GM23338 (cell line): Measurements from ENCODE around the gene MAP2K6. TPM values are rescaled to one million over a fixed set of nuclear protein-coding genes. Genes with fewer than 3 reads are reported as not detected.

Experiments used
- ATAC-seq: fragments of 200-7000 bp; cut with Tn5 transposase; 3 replicates; pipeline ENCODE4 v1.9.1; 2020
- DNase-seq: peaks from one replicate; pipeline ENCODE4 v3.0.0-alpha.2; 2015; ENCODE audit warnings: low spot score
- H2AFZ ChIP-seq: fragments of 200-600 bp; sonication (generic); 2 replicates; pipeline ENCODE4 v1.8.0; 2016; ENCODE audit warnings: antibody characterized with exemption, mild to moderate bottlenecking, moderate library complexity
- H3F3A ChIP-seq: fragments of 200-600 bp; sonication (generic); replicated peaks from 2 replicates; pipeline ENCODE4 v1.8.0; 2017; ENCODE audit warnings: antibody characterized with exemption, mixed run types, low read depth
- H3K27ac ChIP-seq: fragments of 200-600 bp; sonication (generic); 2 replicates; pipeline ENCODE4 v1.6.1; 2016; ENCODE audit warnings: low read depth
- H3K27me3 ChIP-seq: fragments of 200-600 bp; sonication (generic); 2 replicates; pipeline ENCODE4 v1.8.0; 2016; ENCODE audit warnings: mild to moderate bottlenecking, mixed run types, moderate library complexity; ENCODE audit not compliant: insufficient read depth
- H3K36me3 ChIP-seq: fragments of 200-600 bp; sonication (generic); 2 replicates; pipeline ENCODE4 v1.8.0; 2016; ENCODE audit warnings: mild to moderate bottlenecking; ENCODE audit not compliant: insufficient read depth
- H3K4me1 ChIP-seq: fragments of 200-600 bp; sonication (generic); 2 replicates; pipeline ENCODE4 v1.8.0; 2016; ENCODE audit warnings: mild to moderate bottlenecking, moderate library complexity; ENCODE audit not compliant: insufficient read depth
- H3K4me2 ChIP-seq: fragments of 200-600 bp; sonication (generic); 2 replicates; pipeline ENCODE4 v1.7.1; 2017; ENCODE audit warnings: mixed run types
- H3K4me3 ChIP-seq: fragments of 200-600 bp; sonication (generic); 2 replicates; pipeline ENCODE4 v1.6.1; 2016; ENCODE audit warnings: mixed run types
- H3K79me2 ChIP-seq: fragments of 200-600 bp; sonication (generic); replicated peaks from 2 replicates; pipeline ENCODE4 v1.8.0; 2017; ENCODE audit warnings: mild to moderate bottlenecking; ENCODE audit not compliant: insufficient read depth
- H3K9me2 ChIP-seq: fragments of 200-600 bp; sonication (generic); 2 replicates; pipeline ENCODE4 v1.8.0; 2017; ENCODE audit not compliant: insufficient read depth
- H4K20me1 ChIP-seq: fragments of 200-600 bp; sonication (generic); replicated peaks from 2 replicates; pipeline ENCODE4 v1.8.0; 2017; ENCODE audit warnings: mild to moderate bottlenecking; ENCODE audit not compliant: insufficient read depth
- H3K27ac Mint-ChIP-seq: 2 replicates; pipeline ENCODE4 v1.8.0; 2020; ENCODE audit warnings: inconsistent platforms, mild to moderate bottlenecking, moderate library complexity, mixed read lengths
- H3K27me3 Mint-ChIP-seq: 3 replicates; pipeline ENCODE4 v1.8.0; 2022; ENCODE audit warnings: low read depth, mild to moderate bottlenecking, moderate library complexity, mixed read lengths, inconsistent platforms; ENCODE audit not compliant: insufficient read depth, poor library complexity
- H3K36me3 Mint-ChIP-seq: 3 replicates; pipeline ENCODE4 v1.8.0; 2021; ENCODE audit warnings: low read depth, mild to moderate bottlenecking, inconsistent platforms, moderate library complexity, mixed read lengths
- H3K4me1 Mint-ChIP-seq: 3 replicates; pipeline ENCODE4 v1.8.0; 2020; ENCODE audit warnings: mild to moderate bottlenecking, inconsistent platforms, mixed read lengths
- H3K4me3 Mint-ChIP-seq: 3 replicates; pipeline ENCODE4 v1.8.0; 2021; ENCODE audit warnings: moderate library complexity, mild to moderate bottlenecking, inconsistent platforms, mixed read lengths
- H3K9me3 Mint-ChIP-seq: 3 replicates; pipeline ENCODE4 v1.8.0; 2020; ENCODE audit warnings: moderate library complexity, mild to moderate bottlenecking, inconsistent platforms, mixed read lengths
- CREB1 ChIP-seq: fragments of 250-450 bp; sonication (Bioruptor Pico); IDR thresholded peaks from 2 replicates; pipeline ENCODE4 v1.5.0; 2020; ENCODE audit warnings: low read depth, mild to moderate bottlenecking, moderate library complexity
- CTCF ChIP-seq, 2 experiments: fragments of 200-600 bp in 1 of 2; sonication (generic) in 1 of 2; conservative IDR thresholded peaks; 2 replicates each; pipeline versions ENCODE4 v1.5.1 to v1.6.1; 2016 to 2017; ENCODE audit warnings: antibody characterized with exemption in 2 of 2, low read depth in 2 of 2, mild to moderate bottlenecking in 2 of 2, moderate library complexity in 1 of 2
- EZH2 ChIP-seq: fragments of 200-600 bp; sonication (generic); IDR thresholded peaks from one replicate; pipeline ENCODE4 v1.8.0; 2017; ENCODE audit warnings: antibody characterized with exemption, mild to moderate bottlenecking, low read depth; ENCODE audit not compliant: unreplicated experiment
- EZH2phosphoT487 ChIP-seq: fragments of 200-600 bp; sonication (generic); IDR thresholded peaks from one replicate; pipeline ENCODE4 v1.8.1; 2018; ENCODE audit warnings: antibody characterized with exemption; ENCODE audit not compliant: unreplicated experiment
- ZNF114 ChIP-seq: fragments of 250-450 bp; sonication (Bioruptor Pico); IDR thresholded peaks from 2 replicates; pipeline ENCODE4 v1.5.0; 2020; ENCODE audit warnings: mild to moderate bottlenecking, moderate library complexity
- ZNF331 ChIP-seq: fragments of 250-450 bp; sonication (Bioruptor Pico); IDR thresholded peaks from 2 replicates; pipeline ENCODE4 v1.5.0; 2020; ENCODE audit warnings: low read depth, mild to moderate bottlenecking, moderate library complexity
- ZNF462 ChIP-seq: fragments of 250-450 bp; sonication (Bioruptor Pico); IDR thresholded peaks from 2 replicates; pipeline ENCODE4 v1.5.0; 2020; ENCODE audit warnings: mild to moderate bottlenecking, moderate library complexity
- polyA plus RNA-seq: library from polyadenylated mRNA; unstranded; fragments of >200 nt; fragmentation: Nextera tagmentation; extraction: Ambion mirVana; gene quantifications from 2 replicates; pipeline ENCODE4 v1.2.1, GENCODE V29; 2016
- total RNA-seq: library from RNA; depleted of rRNA; stranded (reverse); fragments of >200 nt; shearing (Covaris generic); gene quantifications from 2 replicates; pipeline ENCODE4 v1.2.3, GENCODE V29; 2014
- TF ChIP-seq, protein P1 (sequence below): IDR thresholded peaks from 2 replicates; pipeline ENCODE4 v1.6.1; 2016; ENCODE audit warnings: antibody characterized with exemption

The MAP2K6 gene
- total and polyA plus RNA-seq, 2 experiments from 2014 or later, result 26.3 to 31.1 TPM

GRCh38 chr17:69388822-69389442, 25.6 kb upstream of the MAP2K6 start:
- Histone ChIP-seq H3K27ac (no peak overlapping the region), H4K20me1 (no peaks in the 10 kb centered on the region), H3K36me3 (no peaks in the 10 kb centered on the region), H3K79me2 (no peaks in the 10 kb centered on the region), H2AFZ (no peak overlapping the region), H3K4me3 (no peak overlapping the region), H3K4me1 (no peaks in the 10 kb centered on the region), H3F3A (no peaks in the 10 kb centered on the region), H3K27me3 (no peaks in the 10 kb centered on the region), H3K9me2 (no peaks in the 10 kb centered on the region; the same call in 1 of the 2 replicates), H3K4me2 (no peak overlapping the region)
- Mint-ChIP-seq H3K4me3 (no peak overlapping the region), H3K36me3 (no peaks in the 10 kb centered on the region), H3K4me1 (no peaks in the 10 kb centered on the region), H3K9me3 (no peaks in the 10 kb centered on the region; the same call in 2 of the 3 replicates), H3K27ac (no peak overlapping the region), H3K27me3 (peaks cover 3% of the 10 kb centered on the region)
- TF ChIP-seq ZNF462 (no peak), CREB1 (no peak), ZNF114 (CRISPR knock-in tag) (no peak), ZNF331 (CRISPR knock-in tag) (no peak), EZH2 (no peak), CTCF (conservative IDR thresholded peaks at IDR 0.05; ENCODE audit: low read depth in 2 of 2) (no peak), EZH2phosphoT487 (no peak)
- TF ChIP-seq, protein P1, sequence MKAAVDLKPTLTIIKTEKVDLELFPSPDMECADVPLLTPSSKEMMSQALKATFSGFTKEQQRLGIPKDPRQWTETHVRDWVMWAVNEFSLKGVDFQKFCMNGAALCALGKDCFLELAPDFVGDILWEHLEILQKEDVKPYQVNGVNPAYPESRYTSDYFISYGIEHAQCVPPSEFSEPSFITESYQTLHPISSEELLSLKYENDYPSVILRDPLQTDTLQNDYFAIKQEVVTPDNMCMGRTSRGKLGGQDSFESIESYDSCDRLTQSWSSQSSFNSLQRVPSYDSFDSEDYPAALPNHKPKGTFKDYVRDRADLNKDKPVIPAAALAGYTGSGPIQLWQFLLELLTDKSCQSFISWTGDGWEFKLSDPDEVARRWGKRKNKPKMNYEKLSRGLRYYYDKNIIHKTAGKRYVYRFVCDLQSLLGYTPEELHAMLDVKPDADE, result no peak
- ATAC-seq (no peak), DNase-seq (no peak)
